HG02623 (cell line): ENCODE results near the gene COL5A3.
"Not testable (repeated sequence)": the region's sequence is repeated elsewhere in the genome, so short reads cannot be mapped to it uniquely, and the experiment has no call there.

ENCODE experiments used
- ATAC-seq: cut with Tn5 transposase; IDR thresholded peaks from one replicate; pipeline ENCODE4 v1.9.1; 2021; ENCODE audit warnings: moderate library complexity; ENCODE audit not compliant: unreplicated experiment

COL5A3 gene

GRCh38 chr19:9940778-9941177 lies 69.5 kb downstream of the COL5A3 start:
- ATAC-seq, result no peak

GRCh38 chr19:9939301-9939913 lies 70.9 kb downstream of the COL5A3 start:
- no peak for ATAC-seq

GRCh38 chr19:9937001-9937411 lies 73.3 kb downstream of the COL5A3 start:
- no peak for ATAC-seq

GRCh38 chr19:9936326-9937000 lies 73.8 kb downstream of the COL5A3 start, which contains the start of gene OLFM2:
Gene OLFM2 (minus strand): TSS chr19:9936515. CDS start chr19:9936366, 149 bp downstream.
- ATAC-seq, result no peak

- no peak for ATAC-seq
Observed at GRCh38 chr19:9935506-9936325, 74.6 kb downstream of the COL5A3 start.

GRCh38 chr19:9934132-9934950 lies 76.0 kb downstream of the COL5A3 start:
- ATAC-seq, result no peak

- ATAC-seq, result no peak
Observed at GRCh38 chr19:9932835-9933234, 77.5 kb downstream of the COL5A3 start.

GRCh38 chr19:9931629-9932028 lies 78.7 kb downstream of the COL5A3 start:
- ATAC-seq, result no peak

- ATAC-seq, result no peak
Observed at GRCh38 chr19:9923440-9923839, 86.9 kb downstream of the COL5A3 start.

GRCh38 chr19:9922782-9923379 lies 87.4 kb downstream of the COL5A3 start:
- not testable (repeated sequence) for ATAC-seq

- no peak for ATAC-seq
Observed at GRCh38 chr19:9917321-9917720, 93.0 kb downstream of the COL5A3 start.

- no peak for ATAC-seq
Observed at GRCh38 chr19:9916719-9917118, 93.6 kb downstream of the COL5A3 start.

- no peak for ATAC-seq
Observed at GRCh38 chr19:9914315-9915207, 95.7 kb downstream of the COL5A3 start.

- no peak for ATAC-seq
Observed at GRCh38 chr19:9914001-9914314, 96.3 kb downstream of the COL5A3 start.

GRCh38 chr19:9913237-9914000 lies 96.9 kb downstream of the COL5A3 start:
- no peak for ATAC-seq

- ATAC-seq, result no peak
Observed at GRCh38 chr19:9912551-9913236, 97.6 kb downstream of the COL5A3 start.

GRCh38 chr19:9911524-9912185 lies 98.6 kb downstream of the COL5A3 start:
- ATAC-seq, result no peak

GRCh38 chr19:9910625-9911024 lies 99.7 kb downstream of the COL5A3 start:
- ATAC-seq, result no peak
